DND-41 (cell line): ENCODE measurements around the gene CD320.
"Not testable (repeated sequence)": the region's sequence is repeated elsewhere in the genome, so short reads cannot be mapped to it uniquely, and the experiment has no call there.

Source experiments
- ATAC-seq: fragments of 200-7000 bp; cut with Tn5 transposase; 3 replicates; pipeline ENCODE4 v1.9.1; 2021; ENCODE audit warnings: low read depth; ENCODE audit not compliant: insufficient read depth
- DNase-seq: peaks from one replicate; pipeline ENCODE4 v3.0.0-alpha.2; 2020
- H2AFZ ChIP-seq: 2 replicates; pipeline ENCODE4 v1.6.0; 2012; ENCODE audit warnings: low read depth, low read length
- H3K27ac ChIP-seq: 2 replicates; pipeline ENCODE4 v1.5.1; 2012; ENCODE audit warnings: low read length, inconsistent platforms
- H3K27me3 ChIP-seq: fragments of 200-600 bp; sonication (generic); 2 replicates; pipeline ENCODE4 v1.6.0; 2012; ENCODE audit warnings: low read length, mild to moderate bottlenecking, inconsistent platforms; ENCODE audit not compliant: insufficient read depth, poor library complexity
- H3K36me3 ChIP-seq: 2 replicates; pipeline ENCODE4 v1.5.1; 2012; ENCODE audit warnings: low read length, inconsistent platforms; ENCODE audit not compliant: insufficient read depth
- H3K4me1 ChIP-seq: 2 replicates; pipeline ENCODE4 v1.5.1; 2012; ENCODE audit warnings: mild to moderate bottlenecking, low read length; ENCODE audit not compliant: insufficient read depth
- H3K4me2 ChIP-seq: 2 replicates; pipeline ENCODE4 v1.6.0; 2012; ENCODE audit warnings: mild to moderate bottlenecking, moderate library complexity, low read length, inconsistent platforms; ENCODE audit not compliant: insufficient read depth
- H3K4me3 ChIP-seq, 2 experiments: fragments of 200-600 bp in 1 of 2; shearing (Covaris generic) in 1 of 2; 2 replicates each; pipeline ENCODE4 v1.5.1; 2012 to 2016; ENCODE audit warnings: inconsistent platforms in 2 of 2, low read length in 2 of 2, mild to moderate bottlenecking in 2 of 2, low read depth in 1 of 2, moderate library complexity in 1 of 2
- H3K79me2 ChIP-seq: 2 replicates; pipeline ENCODE4 v1.6.0; 2012; ENCODE audit warnings: low read length, inconsistent platforms; ENCODE audit not compliant: insufficient read depth
- H3K9ac ChIP-seq: 2 replicates; pipeline ENCODE4 v1.6.0; 2012; ENCODE audit warnings: low read depth, mild to moderate bottlenecking, inconsistent platforms, low read length, moderate library complexity
- H3K9me3 ChIP-seq: 2 replicates; pipeline ENCODE4 v1.5.1; 2012; ENCODE audit warnings: low read length, moderate library complexity, mild to moderate bottlenecking, inconsistent platforms; ENCODE audit not compliant: insufficient read depth, severe bottlenecking
- H4K20me1 ChIP-seq: 2 replicates; pipeline ENCODE4 v1.6.0; 2012; ENCODE audit warnings: low read length; ENCODE audit not compliant: insufficient read depth
- CTCF ChIP-seq: IDR thresholded peaks from 2 replicates; pipeline ENCODE4 v1.5.1; 2012; ENCODE audit warnings: borderline replicate concordance, low read length, moderate library complexity, mild to moderate bottlenecking; ENCODE audit not compliant: poor library complexity, severe bottlenecking; ENCODE audit errors: extremely low read depth
- EZH2 ChIP-seq: IDR thresholded peaks from 3 replicates; pipeline ENCODE4 v1.6.1; 2012; ENCODE audit warnings: borderline replicate concordance, low read depth, mild to moderate bottlenecking, moderate library complexity, low read length, inconsistent platforms; ENCODE audit not compliant: severe bottlenecking

CD320 gene

GRCh38 chr19:8320564-8321066 is 12.5 kb upstream of the CD320 start:
- Histone ChIP-seq H3K36me3 (peaks cover 45% of the 10 kb centered on the region), H3K27me3 (no peaks in the 10 kb centered on the region), H2AFZ (peak overlapping the region; percentile 92), H3K79me2 (peaks cover 55% of the 10 kb centered on the region), H3K9me3 (no peaks in the 10 kb centered on the region), H4K20me1 (peaks cover 23% of the 10 kb centered on the region), H3K4me2 (peak overlapping the region; percentile 94), H3K27ac (peak overlapping the region; percentile 95), H3K4me1 (peaks cover 40% of the 10 kb centered on the region), H3K4me3 (peak overlapping the region; percentile 60 to 85), H3K9ac (peak overlapping the region; percentile 85)
- ATAC-seq (peak; percentile 20), DNase-seq (peak; percentile 31)
- no peak for TF ChIP-seq CTCF
- no peak for TF ChIP-seq EZH2

- Histone ChIP-seq H3K9ac (peak overlapping the region; percentile 85), H3K36me3 (peaks cover 52% of the 10 kb centered on the region), H3K79me2 (peaks cover 55% of the 10 kb centered on the region), H2AFZ (no peak overlapping the region), H3K4me3 (peak overlapping the region; percentile 60 to 85), H3K27ac (peak overlapping the region; percentile 95), H3K4me1 (peaks cover 40% of the 10 kb centered on the region), H3K27me3 (no peaks in the 10 kb centered on the region), H4K20me1 (peaks cover 23% of the 10 kb centered on the region), H3K9me3 (no peaks in the 10 kb centered on the region), H3K4me2 (peak overlapping the region; percentile 94)
- TF ChIP-seq EZH2 (no peak), CTCF (no peak)
- no peak for DNase-seq
- ATAC-seq: no peak
Measured at GRCh38 chr19:8319807-8320520, 11.8 kb upstream of the CD320 start.

- H3K9ac ChIP-seq, DNase-seq, H3K27me3 ChIP-seq, H3K4me2 ChIP-seq, H3K27ac ChIP-seq, H3K9me3 ChIP-seq, ATAC-seq, H2AFZ ChIP-seq, H3K4me3 ChIP-seq: not testable (repeated sequence)
- Histone ChIP-seq H4K20me1 (peaks cover 18% of the 10 kb centered on the region), H3K4me1 (peaks cover 40% of the 10 kb centered on the region), H3K79me2 (peaks cover 55% of the 10 kb centered on the region), H3K36me3 (peaks cover 55% of the 10 kb centered on the region)
- TF ChIP-seq CTCF: peak; percentile 14
Measured at GRCh38 chr19:8318835-8319234, 10.7 kb upstream of the CD320 start.
